Fibroblast of the aortic adventitia (primary cell): ENCODE data around the gene TBX1. TPM values are rescaled to one million over a fixed set of nuclear protein-coding genes. Genes with fewer than 3 reads are reported as not detected.

Source experiments
- DNase-seq: peaks from one replicate; pipeline ENCODE4 v3.0.0-alpha.2; 2010; ENCODE audit warnings: low read depth
- H3K4me3 ChIP-seq: 2 replicates; pipeline ENCODE4 v1.5.1; 2011; ENCODE audit warnings: low read depth, mild to moderate bottlenecking, control low read depth, low read length, moderate library complexity
- CTCF ChIP-seq: IDR thresholded peaks from 2 replicates; pipeline ENCODE4 v1.5.1; 2011; ENCODE audit warnings: mild to moderate bottlenecking, low read length, control low read depth, inconsistent platforms; ENCODE audit not compliant: insufficient read depth
- total RNA-seq: library from RNA; depleted of rRNA; stranded (reverse); fragments of >200 nt; gene quantifications from 2 replicates; pipeline ENCODE4 v1.2.3, GENCODE V29; 2012; ENCODE audit warnings: low replicate concordance

TBX1 gene
- total RNA-seq, 1 donor = 2.8 TPM

DNA sequence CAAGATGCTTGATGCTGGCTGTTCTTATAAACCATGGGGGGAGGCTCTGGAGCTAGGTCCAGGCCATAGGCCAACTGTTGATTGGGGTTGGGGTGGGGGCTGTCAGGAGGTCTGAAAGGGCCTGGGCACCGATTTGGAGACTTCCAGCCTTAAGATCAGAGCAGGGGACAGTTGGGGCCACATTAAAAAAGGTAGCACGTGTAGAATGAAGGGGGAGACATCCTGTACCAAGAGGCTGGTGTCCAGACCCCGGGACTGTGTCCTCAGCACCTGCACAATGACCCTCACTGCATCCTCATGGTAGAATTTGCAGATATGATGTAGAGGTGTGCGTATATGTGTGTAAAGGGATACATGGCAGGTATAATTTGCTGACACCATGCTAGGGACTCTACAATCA, 12.4 kb upstream of the TBX1 start:
- no peak for TF ChIP-seq CTCF
- no peak overlapping the region for H3K4me3 ChIP-seq
- DNase-seq = no peak

DNA sequence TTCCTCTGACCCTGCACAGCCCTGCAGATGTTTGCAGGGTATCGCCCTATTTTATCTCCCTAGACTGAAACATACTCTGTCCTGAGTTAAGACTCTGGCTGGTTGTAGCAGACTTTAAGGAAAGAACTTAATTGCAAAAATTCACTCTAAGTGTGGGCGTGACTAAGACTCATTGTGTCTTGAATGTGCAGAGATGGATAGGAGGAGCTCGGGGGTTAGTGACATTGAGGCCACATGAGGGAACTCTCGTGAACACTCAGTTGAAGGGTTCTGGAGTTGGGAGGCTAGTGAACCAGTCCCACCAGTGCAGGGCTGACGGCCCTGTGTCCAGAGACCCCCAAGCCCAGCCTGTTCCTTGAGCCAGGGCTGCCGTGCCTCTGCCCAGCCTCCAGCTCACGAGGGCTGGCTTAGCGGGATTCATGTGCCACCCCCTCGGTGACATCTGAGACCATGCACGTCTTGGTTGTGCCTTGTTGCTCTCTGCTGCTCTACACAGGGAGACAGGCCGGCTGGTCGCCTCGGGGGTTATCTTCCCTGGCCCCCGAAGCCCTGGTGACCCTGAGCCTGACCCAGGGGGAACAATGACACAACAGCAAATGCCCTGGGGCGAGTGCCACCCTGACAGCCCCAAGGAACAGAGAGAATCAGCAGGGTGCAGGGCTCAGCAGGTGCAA, 11.4 kb upstream of the TBX1 start:
- H3K4me3 ChIP-seq = no peak overlapping the region
- no peak for TF ChIP-seq CTCF
- DNase-seq = no peak

DNA sequence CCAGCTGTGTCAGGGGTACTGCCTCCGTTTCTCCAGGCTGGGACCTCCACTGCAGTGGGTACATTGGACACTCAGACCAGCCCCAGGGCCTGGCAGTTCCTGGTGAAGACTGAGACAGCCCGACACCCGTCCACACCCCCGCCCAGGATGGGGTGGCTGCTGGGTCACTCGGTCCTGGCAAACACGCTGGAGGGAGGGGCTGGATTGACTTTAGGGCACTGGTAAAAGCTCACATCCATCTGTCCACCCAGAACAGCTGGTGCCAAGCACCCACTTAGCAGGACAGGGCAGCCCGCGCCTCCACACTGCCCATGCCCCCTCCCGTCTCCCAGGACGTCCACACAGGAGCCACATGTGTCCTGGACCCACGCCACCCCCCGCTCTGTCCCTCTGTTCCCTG, 10.7 kb upstream of the TBX1 start:
- no peak for TF ChIP-seq CTCF
- DNase-seq = no peak
- H3K4me3 ChIP-seq = no peak overlapping the region

DNA sequence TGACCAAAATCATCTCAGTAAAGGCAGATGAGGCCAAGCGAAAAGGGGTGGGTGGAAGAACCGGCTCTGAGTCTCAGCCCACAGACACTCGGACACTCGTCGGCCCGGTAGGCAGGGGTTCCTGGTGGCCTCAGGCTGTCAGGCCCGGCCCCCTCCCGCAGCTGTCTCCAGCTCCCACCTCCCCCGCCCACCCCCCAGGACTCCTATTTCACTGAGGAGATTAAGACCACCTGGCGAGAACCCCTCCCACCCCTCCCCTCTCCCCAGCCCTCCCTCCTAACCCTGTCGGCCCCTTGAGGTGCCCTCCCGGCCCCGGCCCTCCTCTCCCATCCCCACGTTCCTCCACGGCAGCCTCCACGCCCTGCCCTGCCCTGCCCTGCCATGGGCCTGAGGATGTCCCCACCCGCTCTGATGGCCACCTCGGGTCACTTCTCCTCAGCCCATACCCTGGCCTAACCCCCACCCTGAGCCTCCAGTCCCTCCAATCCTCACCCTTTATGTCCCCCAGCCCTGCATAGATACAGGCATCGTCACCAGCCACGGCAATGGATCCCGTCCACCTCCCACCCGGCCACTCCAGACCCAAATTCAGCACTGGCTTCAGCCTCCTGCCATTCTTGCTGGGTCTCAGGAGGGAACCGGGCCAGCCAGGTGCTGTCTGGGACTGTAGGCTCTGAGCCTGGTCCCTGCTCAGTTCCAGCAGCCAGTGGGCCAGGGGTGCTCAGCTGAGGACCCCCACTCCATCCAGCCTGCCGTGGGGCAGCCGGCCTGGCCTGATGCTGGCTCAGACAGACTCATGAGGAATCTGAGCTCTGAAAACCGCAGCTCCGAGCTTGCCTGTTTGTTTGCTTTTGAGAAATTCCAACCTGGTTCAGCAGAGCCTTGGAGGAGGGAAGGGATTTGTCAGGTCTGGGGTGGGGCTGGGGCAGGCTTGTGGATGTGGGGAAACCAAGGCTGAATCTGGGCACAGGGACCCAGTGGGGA, 9.8 kb upstream of the TBX1 start:
- no peak for DNase-seq
- no peak for TF ChIP-seq CTCF
- H3K4me3 ChIP-seq = no peak overlapping the region

- no peak for TF ChIP-seq CTCF
- no peak overlapping the region for H3K4me3 ChIP-seq
- no peak for DNase-seq
Measured at GRCh38 chr22:19751497-19752245, 8.9 kb upstream of the TBX1 start.

DNA sequence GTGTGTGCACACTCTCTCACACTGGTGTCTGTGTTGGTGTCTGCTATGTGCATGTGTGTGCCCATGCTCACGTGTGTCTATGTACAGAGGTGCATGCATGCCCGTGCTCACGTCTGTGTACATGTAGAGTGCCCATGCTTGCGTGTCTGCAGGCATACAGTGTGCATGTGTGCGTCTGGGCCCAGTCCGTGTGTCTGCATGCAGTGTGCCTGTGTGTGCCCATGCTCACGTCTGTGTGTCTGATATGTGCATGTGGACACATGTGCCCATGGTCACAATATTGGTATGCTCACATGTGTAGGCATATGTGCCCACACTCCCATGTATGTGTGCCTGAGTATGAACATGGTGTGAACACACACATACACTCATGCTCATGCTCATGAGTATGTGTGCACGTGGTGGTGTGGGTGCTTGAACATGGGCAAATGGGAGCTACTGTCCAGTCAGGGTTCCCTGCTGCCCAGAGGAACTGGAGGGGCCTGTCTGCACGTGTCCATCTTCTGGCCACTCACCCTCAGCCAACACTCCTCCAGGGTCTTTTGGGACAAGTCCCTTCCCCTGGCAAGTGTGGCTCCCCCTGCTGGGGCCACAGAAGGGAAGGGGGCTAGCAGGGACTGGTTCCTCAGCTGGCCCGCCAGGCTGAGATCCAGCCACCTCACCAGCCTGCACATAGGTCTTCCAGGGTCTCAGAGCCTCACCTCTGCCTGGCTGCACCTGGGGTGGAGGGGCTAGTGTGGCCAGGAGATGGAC, 7.3 kb upstream of the TBX1 start:
- no peak for DNase-seq
- TF ChIP-seq CTCF = no peak
- H3K4me3 ChIP-seq = no peak overlapping the region
